ENCODE results near the gene ANKRD44.

DNA sequence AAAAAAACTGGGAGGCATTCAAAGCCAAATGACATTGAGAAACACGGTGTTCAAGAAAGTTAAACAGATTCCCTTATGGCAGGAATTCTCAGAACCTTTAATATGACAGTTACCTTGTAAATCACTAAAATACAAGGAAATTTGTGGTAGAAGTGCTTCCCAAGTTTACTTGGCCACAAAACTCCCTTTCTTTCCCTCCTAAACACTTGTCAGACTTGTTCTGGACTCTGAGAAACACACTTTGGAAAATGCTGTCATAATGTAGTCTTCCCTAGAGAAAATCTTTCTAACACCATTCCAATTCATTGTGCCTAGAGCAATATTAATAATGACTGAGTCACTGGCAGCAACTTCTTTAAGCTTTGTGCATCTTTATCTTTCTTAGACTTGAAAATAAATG lies 140.4 kb downstream of the ANKRD44 start:
- TF ChIP-seq CTCF (IDR thresholded peaks at IDR 0.05) (no peak), ZFX (IDR thresholded peaks at IDR 0.05; ENCODE audit: borderline replicate concordance) (no peak)

All from 22Rv1 (cell line).